Duodenal mucosa (tissue), 2 donors: Measurements from ENCODE around the gene GIGYF2.

Source experiments
- H3K27ac ChIP-seq: one replicate; pipeline ENCODE4 v1.7.0; 2013; ENCODE audit warnings: low read depth, low read length
- H3K27me3 ChIP-seq, 2 donors: one replicate each; pipeline ENCODE4 v1.7.0; 2013; ENCODE audit warnings: low read length in 2 of 2, control low read depth in 1 of 2; ENCODE audit not compliant: insufficient read depth in 2 of 2, control insufficient read depth in 1 of 2
- H3K36me3 ChIP-seq, 2 donors: one replicate each; pipeline ENCODE4 v1.7.0; 2013; ENCODE audit warnings: low read length in 2 of 2, control low read depth in 1 of 2; ENCODE audit not compliant: insufficient read depth in 2 of 2, control insufficient read depth in 1 of 2
- H3K4me1 ChIP-seq, 2 donors: one replicate each; pipeline ENCODE4 v1.7.0; 2013; ENCODE audit warnings: low read length in 2 of 2, control low read depth in 1 of 2; ENCODE audit not compliant: insufficient read depth in 2 of 2, control insufficient read depth in 1 of 2
- H3K4me3 ChIP-seq, 2 donors: one replicate each; pipeline ENCODE4 v1.7.0; 2013; ENCODE audit warnings: low read length in 2 of 2, low read depth in 1 of 2
- H3K9ac ChIP-seq, 2 donors: one replicate each; pipeline ENCODE4 v1.7.0; 2013; ENCODE audit warnings: low read length in 2 of 2, low read depth in 1 of 2
- H3K9me3 ChIP-seq, 2 donors: one replicate each; pipeline ENCODE4 v1.7.0; 2013; ENCODE audit warnings: low read length in 2 of 2, control low read depth in 1 of 2; ENCODE audit not compliant: control insufficient read depth in 1 of 2

GIGYF2 gene

DNA sequence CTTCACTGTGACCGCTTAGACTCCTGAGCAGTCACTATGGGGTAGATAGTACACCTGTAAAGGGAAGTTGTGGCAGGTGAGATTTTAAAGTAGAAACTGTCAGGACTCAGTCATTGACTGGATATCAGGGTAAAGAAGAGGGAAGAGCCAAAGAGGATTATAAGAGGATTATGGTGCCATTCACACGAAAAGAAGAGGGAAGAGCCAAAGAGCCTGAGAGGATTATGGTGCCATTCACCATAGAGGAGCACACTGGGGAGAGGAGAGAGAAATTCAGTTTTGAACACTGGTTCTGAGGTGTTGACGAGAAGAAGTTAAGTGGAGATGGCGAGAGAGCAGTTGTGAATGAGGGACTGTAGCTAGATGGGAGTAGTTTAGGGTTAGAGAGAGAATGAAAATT lies 96.1 kb downstream of the GIGYF2 start:
- H3K27me3 ChIP-seq, result no peaks in the 10 kb centered on the region
- no peaks in the 10 kb centered on the region for H3K9me3 ChIP-seq
- no peak overlapping the region for H3K27ac ChIP-seq
- H3K36me3 ChIP-seq, result peaks cover 31 to 73% of the 10 kb centered on the region in 2 donors
- peaks cover 4 to 15% of the 10 kb centered on the region in 2 donors for H3K4me1 ChIP-seq
- no peak overlapping the region for H3K9ac ChIP-seq
- H3K4me3 ChIP-seq, result no peak overlapping the region

GRCh38 chr2:232794981-232795380 lies 97.8 kb downstream of the GIGYF2 start:
- Histone ChIP-seq H3K9me3 (no peaks in the 10 kb centered on the region), H3K27me3 (no peaks in the 10 kb centered on the region), H3K4me1 (peaks cover 4 to 6% of the 10 kb centered on the region in 2 donors), H3K9ac (no peak overlapping the region), H3K36me3 (peaks cover 32 to 73% of the 10 kb centered on the region in 2 donors), H3K27ac (no peak overlapping the region), H3K4me3 (no peak overlapping the region)

DNA sequence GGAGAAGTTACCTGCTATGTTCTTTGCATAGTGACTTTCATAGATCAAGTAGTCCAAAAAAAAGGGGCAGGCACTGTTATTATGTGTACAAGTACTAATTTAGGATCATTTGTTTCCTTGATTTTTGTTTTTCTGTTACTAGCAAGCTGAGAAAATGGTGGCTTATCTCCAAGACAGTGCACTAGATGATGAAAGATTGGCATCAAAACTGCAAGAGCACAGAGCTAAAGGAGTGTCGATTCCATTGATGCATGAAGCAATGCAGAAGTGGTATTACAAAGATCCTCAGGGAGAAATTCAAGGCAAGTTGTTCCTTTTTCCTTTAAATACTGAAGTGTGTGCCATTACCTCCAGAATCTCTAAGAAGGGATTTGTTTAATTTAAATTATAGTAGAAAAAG lies 98.8 kb downstream of the GIGYF2 start:
- Histone ChIP-seq H3K9me3 (no peaks in the 10 kb centered on the region), H3K27me3 (no peaks in the 10 kb centered on the region), H3K9ac (no peak overlapping the region), H3K27ac (no peak overlapping the region), H3K4me1 (peaks cover 4 to 6% of the 10 kb centered on the region in 2 donors), H3K4me3 (no peak overlapping the region), H3K36me3 (peaks cover 26 to 73% of the 10 kb centered on the region in 2 donors)

DNA sequence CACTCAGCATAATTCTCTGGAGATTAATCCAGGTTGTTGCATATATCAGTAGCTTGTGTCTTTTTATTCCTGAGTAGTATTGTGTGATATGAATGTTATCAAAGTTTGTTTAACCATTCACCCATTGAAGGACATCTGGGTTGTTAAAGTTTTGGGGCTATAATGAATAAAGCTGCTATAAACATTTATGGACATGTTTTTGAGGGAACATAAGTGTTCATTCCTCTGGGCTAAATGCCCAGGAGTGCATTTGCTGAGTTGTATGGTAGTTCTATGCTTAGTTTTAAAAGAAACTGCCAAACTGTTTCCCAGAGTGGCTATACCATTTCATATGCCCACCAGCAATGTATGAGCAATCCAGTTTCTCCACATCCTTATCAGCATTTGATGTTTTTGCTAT lies 101.1 kb downstream of the GIGYF2 start:
- peaks cover 4 to 7% of the 10 kb centered on the region in 2 donors for H3K9me3 ChIP-seq
- peaks cover 21 to 56% of the 10 kb centered on the region in 2 donors for H3K36me3 ChIP-seq
- H3K9ac ChIP-seq, result no peak overlapping the region
- no peak overlapping the region for H3K27ac ChIP-seq
- no peaks in the 10 kb centered on the region for H3K27me3 ChIP-seq
- peaks cover 4 to 6% of the 10 kb centered on the region in 2 donors for H3K4me1 ChIP-seq
- H3K4me3 ChIP-seq, result no peak overlapping the region

GRCh38 chr2:232800166-232800565 lies 103.0 kb downstream of the GIGYF2 start:
- Histone ChIP-seq H3K9ac (no peak overlapping the region), H3K9me3 (peaks cover 4 to 7% of the 10 kb centered on the region in 2 donors), H3K4me3 (no peak overlapping the region), H3K4me1 (peaks cover 4 to 6% of the 10 kb centered on the region in 2 donors), H3K27ac (no peak overlapping the region), H3K36me3 (peaks cover 21 to 37% of the 10 kb centered on the region in 2 donors), H3K27me3 (no peaks in the 10 kb centered on the region)

- peaks cover 2 to 4% of the 10 kb centered on the region in 2 donors for H3K4me1 ChIP-seq
- H3K9ac ChIP-seq, result no peak overlapping the region
- H3K36me3 ChIP-seq, result peaks cover 19 to 27% of the 10 kb centered on the region in 2 donors
- peaks cover 4 to 7% of the 10 kb centered on the region in 2 donors for H3K9me3 ChIP-seq
- H3K27ac ChIP-seq, result no peak overlapping the region
- no peak overlapping the region for H3K4me3 ChIP-seq
- H3K27me3 ChIP-seq, result no peaks in the 10 kb centered on the region
Observed at GRCh38 chr2:232802091-232802490, 105.0 kb downstream of the GIGYF2 start.

- Histone ChIP-seq H3K4me1 (no peaks in the 10 kb centered on the region), H3K27ac (no peak overlapping the region), H3K9me3 (no peaks in the 10 kb centered on the region), H3K36me3 (peaks cover 30 to 71% of the 10 kb centered on the region in 2 donors), H3K9ac (no peak overlapping the region), H3K27me3 (no peaks in the 10 kb centered on the region), H3K4me3 (no peak overlapping the region)
Observed at GRCh38 chr2:232809349-232810124, 112.4 kb downstream of the GIGYF2 start.

DNA sequence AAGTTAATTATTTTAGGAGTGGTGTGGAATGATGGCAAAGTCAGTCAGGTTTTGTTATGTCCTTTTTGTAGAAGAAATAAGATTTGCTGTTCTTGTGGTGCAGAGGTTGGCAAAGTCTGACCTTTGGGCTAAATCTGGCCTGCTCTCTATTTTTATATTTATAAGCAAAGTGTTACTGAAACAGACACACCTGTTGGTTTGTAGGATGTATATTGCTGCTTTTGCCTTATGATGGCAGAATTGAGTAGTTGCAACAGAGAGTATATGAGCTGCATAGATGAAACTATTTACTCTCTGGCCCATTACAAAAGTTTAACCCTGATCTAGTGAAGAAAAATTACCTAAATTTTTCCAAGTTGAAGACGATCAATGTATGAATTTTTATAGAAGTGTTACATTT lies 113.3 kb downstream of the GIGYF2 start:
- H3K36me3 ChIP-seq, result peaks cover 35 to 79% of the 10 kb centered on the region in 2 donors

GRCh38 chr2:232815569-232815968 lies 118.4 kb downstream of the GIGYF2 start:
- Histone ChIP-seq H3K27ac (no peak overlapping the region), H3K9ac (no peak overlapping the region), H3K27me3 (no peaks in the 10 kb centered on the region), H3K4me1 (no peaks in the 10 kb centered on the region), H3K4me3 (no peak overlapping the region), H3K36me3 (peaks cover 30 to 86% of the 10 kb centered on the region in 2 donors), H3K9me3 (no peaks in the 10 kb centered on the region)

More for the DNA sequence above, 113.3 kb downstream of the GIGYF2 start:
- H3K27ac ChIP-seq, result no peak overlapping the region
- no peaks in the 10 kb centered on the region for H3K4me1 ChIP-seq
- no peak overlapping the region for H3K9ac ChIP-seq
- H3K9me3 ChIP-seq, result no peaks in the 10 kb centered on the region
- H3K4me3 ChIP-seq, result no peak overlapping the region
- no peaks in the 10 kb centered on the region for H3K27me3 ChIP-seq

- Histone ChIP-seq H3K36me3 (peaks cover 27 to 84% of the 10 kb centered on the region in 2 donors), H3K27me3 (no peaks in the 10 kb centered on the region), H3K27ac (no peak overlapping the region), H3K4me3 (no peak overlapping the region), H3K4me1 (no peaks in the 10 kb centered on the region), H3K9me3 (no peaks in the 10 kb centered on the region), H3K9ac (no peak overlapping the region)
Observed at GRCh38 chr2:232816657-232817056, 119.5 kb downstream of the GIGYF2 start.
